Measurements from ENCODE around the gene MB. TPM values are rescaled to one million over a fixed set of nuclear protein-coding genes. Genes with fewer than 3 reads are reported as not detected.

The MB gene
- total and polyA plus RNA-seq, 2 experiments from 2014 or later, result not detected

DNA sequence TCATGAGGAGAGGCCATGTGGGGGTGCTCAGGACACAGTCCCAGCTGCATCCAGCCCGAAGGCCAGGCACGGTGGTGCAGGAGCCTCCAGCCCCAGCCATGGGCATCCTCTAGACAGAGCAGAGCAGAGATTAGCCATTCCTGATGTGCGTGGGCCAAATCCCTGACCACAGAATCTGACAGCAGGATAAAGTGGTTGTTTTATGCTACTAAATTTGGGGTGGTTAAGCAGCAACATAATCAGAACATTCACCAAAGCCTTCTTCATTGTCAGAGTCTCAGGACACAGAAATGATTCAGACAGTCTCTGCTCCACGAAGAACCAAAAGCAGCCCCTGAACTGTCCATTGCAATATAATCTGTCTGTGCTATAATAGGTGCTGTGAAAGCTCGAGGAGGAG, 56.8 kb downstream of the MB start (continued):
- TF ChIP-seq, protein P1, sequence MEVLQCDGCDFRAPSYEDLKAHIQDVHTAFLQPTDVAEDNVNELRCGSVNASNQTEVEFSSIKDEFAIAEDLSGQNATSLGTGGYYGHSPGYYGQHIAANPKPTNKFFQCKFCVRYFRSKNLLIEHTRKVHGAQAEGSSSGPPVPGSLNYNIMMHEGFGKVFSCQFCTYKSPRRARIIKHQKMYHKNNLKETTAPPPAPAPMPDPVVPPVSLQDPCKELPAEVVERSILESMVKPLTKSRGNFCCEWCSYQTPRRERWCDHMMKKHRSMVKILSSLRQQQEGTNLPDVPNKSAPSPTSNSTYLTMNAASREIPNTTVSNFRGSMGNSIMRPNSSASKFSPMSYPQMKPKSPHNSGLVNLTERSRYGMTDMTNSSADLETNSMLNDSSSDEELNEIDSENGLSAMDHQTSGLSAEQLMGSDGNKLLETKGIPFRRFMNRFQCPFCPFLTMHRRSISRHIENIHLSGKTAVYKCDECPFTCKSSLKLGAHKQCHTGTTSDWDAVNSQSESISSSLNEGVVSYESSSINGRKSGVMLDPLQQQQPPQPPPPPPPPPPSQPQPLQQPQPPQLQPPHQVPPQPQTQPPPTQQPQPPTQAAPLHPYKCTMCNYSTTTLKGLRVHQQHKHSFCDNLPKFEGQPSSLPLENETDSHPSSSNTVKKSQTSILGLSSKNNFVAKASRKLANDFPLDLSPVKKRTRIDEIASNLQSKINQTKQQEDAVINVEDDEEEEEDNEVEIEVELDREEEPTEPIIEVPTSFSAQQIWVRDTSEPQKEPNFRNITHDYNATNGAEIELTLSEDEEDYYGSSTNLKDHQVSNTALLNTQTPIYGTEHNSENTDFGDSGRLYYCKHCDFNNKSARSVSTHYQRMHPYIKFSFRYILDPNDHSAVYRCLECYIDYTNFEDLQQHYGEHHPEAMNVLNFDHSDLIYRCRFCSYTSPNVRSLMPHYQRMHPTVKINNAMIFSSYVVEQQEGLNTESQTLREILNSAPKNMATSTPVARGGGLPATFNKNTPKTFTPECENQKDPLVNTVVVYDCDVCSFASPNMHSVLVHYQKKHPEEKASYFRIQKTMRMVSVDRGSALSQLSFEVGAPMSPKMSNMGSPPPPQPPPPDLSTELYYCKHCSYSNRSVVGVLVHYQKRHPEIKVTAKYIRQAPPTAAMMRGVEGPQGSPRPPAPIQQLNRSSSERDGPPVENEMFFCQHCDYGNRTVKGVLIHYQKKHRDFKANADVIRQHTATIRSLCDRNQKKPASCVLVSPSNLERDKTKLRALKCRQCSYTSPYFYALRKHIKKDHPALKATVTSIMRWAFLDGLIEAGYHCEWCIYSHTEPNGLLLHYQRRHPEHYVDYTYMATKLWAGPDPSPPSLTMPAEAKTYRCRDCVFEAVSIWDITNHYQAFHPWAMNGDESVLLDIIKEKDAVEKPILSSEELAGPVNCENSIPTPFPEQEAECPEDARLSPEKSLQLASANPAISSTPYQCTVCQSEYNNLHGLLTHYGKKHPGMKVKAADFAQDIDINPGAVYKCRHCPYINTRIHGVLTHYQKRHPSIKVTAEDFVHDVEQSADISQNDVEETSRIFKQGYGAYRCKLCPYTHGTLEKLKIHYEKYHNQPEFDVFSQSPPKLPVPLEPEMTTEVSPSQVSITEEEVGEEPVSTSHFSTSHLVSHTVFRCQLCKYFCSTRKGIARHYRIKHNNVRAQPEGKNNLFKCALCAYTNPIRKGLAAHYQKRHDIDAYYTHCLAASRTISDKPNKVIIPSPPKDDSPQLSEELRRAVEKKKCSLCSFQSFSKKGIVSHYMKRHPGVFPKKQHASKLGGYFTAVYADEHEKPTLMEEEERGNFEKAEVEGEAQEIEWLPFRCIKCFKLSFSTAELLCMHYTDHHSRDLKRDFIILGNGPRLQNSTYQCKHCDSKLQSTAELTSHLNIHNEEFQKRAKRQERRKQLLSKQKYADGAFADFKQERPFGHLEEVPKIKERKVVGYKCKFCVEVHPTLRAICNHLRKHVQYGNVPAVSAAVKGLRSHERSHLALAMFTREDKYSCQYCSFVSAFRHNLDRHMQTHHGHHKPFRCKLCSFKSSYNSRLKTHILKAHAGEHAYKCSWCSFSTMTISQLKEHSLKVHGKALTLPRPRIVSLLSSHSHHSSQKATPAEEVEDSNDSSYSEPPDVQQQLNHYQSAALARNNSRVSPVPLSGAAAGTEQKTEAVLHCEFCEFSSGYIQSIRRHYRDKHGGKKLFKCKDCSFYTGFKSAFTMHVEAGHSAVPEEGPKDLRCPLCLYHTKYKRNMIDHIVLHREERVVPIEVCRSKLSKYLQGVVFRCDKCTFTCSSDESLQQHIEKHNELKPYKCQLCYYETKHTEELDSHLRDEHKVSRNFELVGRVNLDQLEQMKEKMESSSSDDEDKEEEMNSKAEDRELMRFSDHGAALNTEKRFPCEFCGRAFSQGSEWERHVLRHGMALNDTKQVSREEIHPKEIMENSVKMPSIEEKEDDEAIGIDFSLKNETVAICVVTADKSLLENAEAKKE (CRISPR knock-in tag; IDR thresholded peaks at IDR 0.05), result no peak
- TF ChIP-seq, protein P2, sequence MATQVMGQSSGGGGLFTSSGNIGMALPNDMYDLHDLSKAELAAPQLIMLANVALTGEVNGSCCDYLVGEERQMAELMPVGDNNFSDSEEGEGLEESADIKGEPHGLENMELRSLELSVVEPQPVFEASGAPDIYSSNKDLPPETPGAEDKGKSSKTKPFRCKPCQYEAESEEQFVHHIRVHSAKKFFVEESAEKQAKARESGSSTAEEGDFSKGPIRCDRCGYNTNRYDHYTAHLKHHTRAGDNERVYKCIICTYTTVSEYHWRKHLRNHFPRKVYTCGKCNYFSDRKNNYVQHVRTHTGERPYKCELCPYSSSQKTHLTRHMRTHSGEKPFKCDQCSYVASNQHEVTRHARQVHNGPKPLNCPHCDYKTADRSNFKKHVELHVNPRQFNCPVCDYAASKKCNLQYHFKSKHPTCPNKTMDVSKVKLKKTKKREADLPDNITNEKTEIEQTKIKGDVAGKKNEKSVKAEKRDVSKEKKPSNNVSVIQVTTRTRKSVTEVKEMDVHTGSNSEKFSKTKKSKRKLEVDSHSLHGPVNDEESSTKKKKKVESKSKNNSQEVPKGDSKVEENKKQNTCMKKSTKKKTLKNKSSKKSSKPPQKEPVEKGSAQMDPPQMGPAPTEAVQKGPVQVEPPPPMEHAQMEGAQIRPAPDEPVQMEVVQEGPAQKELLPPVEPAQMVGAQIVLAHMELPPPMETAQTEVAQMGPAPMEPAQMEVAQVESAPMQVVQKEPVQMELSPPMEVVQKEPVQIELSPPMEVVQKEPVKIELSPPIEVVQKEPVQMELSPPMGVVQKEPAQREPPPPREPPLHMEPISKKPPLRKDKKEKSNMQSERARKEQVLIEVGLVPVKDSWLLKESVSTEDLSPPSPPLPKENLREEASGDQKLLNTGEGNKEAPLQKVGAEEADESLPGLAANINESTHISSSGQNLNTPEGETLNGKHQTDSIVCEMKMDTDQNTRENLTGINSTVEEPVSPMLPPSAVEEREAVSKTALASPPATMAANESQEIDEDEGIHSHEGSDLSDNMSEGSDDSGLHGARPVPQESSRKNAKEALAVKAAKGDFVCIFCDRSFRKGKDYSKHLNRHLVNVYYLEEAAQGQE (IDR thresholded peaks at IDR 0.05; ENCODE audit: unreplicated experiment), result no peak
- TF ChIP-seq NANOG (IDR thresholded peaks at IDR 0.05; ENCODE audit: borderline replicate concordance), result no peak
- no peak for TF ChIP-seq ZNF331 (CRISPR knock-in tag; IDR thresholded peaks at IDR 0.05; ENCODE audit: low read depth)
- TF ChIP-seq EZH2 (IDR thresholded peaks at IDR 0.05; ENCODE audit: low read depth, unreplicated experiment), result no peak
- TF ChIP-seq EZH2phosphoT487 (IDR thresholded peaks at IDR 0.05; ENCODE audit: unreplicated experiment), result no peak
